ENCODE results near the gene DIRAS2.

Gene DIRAS2, protein sequence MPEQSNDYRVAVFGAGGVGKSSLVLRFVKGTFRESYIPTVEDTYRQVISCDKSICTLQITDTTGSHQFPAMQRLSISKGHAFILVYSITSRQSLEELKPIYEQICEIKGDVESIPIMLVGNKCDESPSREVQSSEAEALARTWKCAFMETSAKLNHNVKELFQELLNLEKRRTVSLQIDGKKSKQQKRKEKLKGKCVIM

DNA sequence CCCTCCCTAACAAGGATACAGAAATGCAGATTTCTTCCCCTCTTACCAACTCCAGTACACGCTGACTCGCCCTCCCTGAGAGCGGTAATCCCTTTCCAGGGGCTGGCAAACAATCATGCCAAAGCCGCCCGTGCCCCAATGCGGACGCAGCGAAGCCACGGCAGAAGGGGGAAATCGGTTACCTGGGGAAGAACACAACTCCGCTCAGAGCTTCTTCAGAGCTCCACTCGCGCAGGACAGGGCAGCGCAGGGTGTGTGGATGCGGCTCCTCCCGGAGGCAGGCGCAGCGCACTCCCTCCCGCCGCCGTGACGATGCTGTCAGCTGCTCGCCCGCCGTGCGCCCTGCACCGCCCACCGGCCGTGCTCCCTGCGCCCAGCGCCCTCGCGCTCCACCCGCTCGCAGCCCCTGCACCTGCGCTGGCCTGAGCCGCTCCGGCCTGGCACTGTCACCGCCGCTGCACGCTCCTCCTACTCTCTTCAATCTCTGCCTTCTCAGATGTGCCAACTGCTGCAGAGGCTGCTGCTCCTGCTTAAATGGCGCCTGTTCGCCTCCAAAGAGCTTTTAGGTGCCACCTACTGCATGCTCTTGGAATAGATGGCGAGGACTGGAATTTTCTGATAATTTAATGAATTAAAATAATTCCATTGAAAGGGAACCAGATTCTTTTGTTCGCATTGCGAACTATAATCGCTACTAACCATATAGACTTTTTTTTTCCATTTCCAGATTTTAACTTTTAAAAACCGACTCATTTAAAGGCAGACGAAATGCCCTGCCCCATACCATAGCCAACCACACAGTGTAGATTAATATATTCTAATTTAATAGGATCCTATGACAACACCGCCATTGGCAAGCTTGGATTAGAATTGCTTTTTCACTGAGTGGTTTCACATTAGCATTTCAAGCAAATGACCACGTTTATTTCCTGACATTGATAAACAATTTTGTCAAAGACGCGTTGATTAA is at the start of gene DIRAS2:
Gene DIRAS2, minus strand, starts transcription at position 255 of the 970 bp plus-strand sequence. CDS start 28,997 bp downstream, outside the sequence.
- ATAC-seq, result peak; percentile 71
- TF ChIP-seq RARB (CRISPR knock-in tag; IDR thresholded peaks at IDR 0.05) (no peak), SNAI2 (CRISPR knock-in tag; IDR thresholded peaks at IDR 0.05) (0 out of 2 replicates have a peak, but pooled peaks have one; percentile 21), TSHZ2 (CRISPR knock-in tag; IDR thresholded peaks at IDR 0.05) (no peak), ZFP30 (CRISPR knock-in tag; IDR thresholded peaks at IDR 0.05) (no peak)

DNA sequence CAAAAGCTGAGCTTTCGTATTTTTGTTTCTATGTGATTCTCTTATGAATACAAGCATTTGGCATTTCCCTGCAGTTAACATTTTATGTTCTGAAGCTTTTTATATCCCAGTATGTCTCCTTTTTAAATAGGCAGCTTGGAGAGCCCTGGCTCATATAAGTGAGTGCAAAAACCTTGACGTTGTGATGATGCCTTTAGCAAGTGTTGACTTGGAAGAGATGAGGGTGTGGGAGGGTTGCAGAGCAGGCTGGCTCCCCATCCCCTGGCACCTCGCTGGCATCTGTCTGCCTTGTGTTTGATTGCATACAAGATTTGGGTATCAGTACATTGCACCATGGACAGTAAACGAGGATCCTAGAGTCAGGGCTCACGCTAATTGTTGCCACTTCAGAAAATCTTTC is 42.1 kb upstream of the DIRAS2 start:
- no peak for ATAC-seq
- TF ChIP-seq BACH2 (CRISPR knock-in tag; IDR thresholded peaks at IDR 0.05; ENCODE audit: borderline replicate concordance) (no peak), PPARA (CRISPR knock-in tag; IDR thresholded peaks at IDR 0.05; ENCODE audit: borderline replicate concordance) (no peak), ARNTL (CRISPR knock-in tag; IDR thresholded peaks at IDR 0.05; ENCODE audit: borderline replicate concordance, low read depth) (no peak), ZFP30 (CRISPR knock-in tag; IDR thresholded peaks at IDR 0.05) (no peak), TSHZ2 (CRISPR knock-in tag; IDR thresholded peaks at IDR 0.05) (no peak), ZFP3 (CRISPR knock-in tag; IDR thresholded peaks at IDR 0.05) (no peak), GLIS3 (CRISPR knock-in tag; IDR thresholded peaks at IDR 0.05) (no peak), ZNF8 (CRISPR knock-in tag; IDR thresholded peaks at IDR 0.05) (no peak)
- TF ChIP-seq, protein P1, sequence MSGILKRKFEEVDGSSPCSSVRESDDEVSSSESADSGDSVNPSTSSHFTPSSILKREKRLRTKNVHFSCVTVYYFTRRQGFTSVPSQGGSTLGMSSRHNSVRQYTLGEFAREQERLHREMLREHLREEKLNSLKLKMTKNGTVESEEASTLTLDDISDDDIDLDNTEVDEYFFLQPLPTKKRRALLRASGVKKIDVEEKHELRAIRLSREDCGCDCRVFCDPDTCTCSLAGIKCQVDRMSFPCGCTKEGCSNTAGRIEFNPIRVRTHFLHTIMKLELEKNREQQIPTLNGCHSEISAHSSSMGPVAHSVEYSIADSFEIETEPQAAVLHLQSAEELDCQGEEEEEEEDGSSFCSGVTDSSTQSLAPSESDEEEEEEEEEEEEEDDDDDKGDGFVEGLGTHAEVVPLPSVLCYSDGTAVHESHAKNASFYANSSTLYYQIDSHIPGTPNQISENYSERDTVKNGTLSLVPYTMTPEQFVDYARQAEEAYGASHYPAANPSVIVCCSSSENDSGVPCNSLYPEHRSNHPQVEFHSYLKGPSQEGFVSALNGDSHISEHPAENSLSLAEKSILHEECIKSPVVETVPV (CRISPR knock-in tag; IDR thresholded peaks at IDR 0.05), result no peak

DNA sequence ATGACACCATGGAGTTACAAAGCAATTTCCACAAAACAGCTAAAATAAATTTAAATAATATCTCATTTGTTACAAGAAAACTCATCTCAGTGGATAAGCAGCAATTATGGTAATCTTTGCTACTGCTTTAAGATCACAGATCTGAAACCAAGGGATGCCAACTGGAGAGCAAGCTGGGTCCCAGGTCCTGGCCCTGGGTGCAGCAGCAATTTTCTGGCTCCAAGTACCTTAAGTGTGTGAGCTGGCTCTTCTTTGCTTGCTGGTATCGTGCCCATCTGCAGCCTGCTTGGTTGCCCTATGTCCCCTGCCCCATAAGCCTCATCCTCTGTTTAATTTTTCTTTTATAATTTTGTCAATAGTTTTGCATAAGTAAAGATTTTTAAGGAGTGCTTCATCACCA is 41.5 kb upstream of the DIRAS2 start:
- no peak for TF ChIP-seq ZFP30 (CRISPR knock-in tag; IDR thresholded peaks at IDR 0.05)
- TF ChIP-seq ISL1 (CRISPR knock-in tag; IDR thresholded peaks at IDR 0.05), result no peak
- TF ChIP-seq, protein P2, sequence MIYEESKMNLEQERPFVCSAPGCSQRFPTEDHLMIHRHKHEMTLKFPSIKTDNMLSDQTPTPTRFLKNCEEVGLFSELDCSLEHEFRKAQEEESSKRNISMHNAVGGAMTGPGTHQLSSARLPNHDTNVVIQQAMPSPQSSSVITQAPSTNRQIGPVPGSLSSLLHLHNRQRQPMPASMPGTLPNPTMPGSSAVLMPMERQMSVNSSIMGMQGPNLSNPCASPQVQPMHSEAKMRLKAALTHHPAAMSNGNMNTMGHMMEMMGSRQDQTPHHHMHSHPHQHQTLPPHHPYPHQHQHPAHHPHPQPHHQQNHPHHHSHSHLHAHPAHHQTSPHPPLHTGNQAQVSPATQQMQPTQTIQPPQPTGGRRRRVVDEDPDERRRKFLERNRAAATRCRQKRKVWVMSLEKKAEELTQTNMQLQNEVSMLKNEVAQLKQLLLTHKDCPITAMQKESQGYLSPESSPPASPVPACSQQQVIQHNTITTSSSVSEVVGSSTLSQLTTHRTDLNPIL (CRISPR knock-in tag; IDR thresholded peaks at IDR 0.05; ENCODE audit: low read depth), result no peak
- TF ChIP-seq ARNTL (CRISPR knock-in tag; IDR thresholded peaks at IDR 0.05; ENCODE audit: borderline replicate concordance, low read depth), result no peak
- no peak for TF ChIP-seq GLIS3 (CRISPR knock-in tag; IDR thresholded peaks at IDR 0.05)
- TF ChIP-seq ZFP3 (CRISPR knock-in tag; IDR thresholded peaks at IDR 0.05), result no peak
- no peak for TF ChIP-seq RARB (CRISPR knock-in tag; IDR thresholded peaks at IDR 0.05)
- TF ChIP-seq, protein P3, sequence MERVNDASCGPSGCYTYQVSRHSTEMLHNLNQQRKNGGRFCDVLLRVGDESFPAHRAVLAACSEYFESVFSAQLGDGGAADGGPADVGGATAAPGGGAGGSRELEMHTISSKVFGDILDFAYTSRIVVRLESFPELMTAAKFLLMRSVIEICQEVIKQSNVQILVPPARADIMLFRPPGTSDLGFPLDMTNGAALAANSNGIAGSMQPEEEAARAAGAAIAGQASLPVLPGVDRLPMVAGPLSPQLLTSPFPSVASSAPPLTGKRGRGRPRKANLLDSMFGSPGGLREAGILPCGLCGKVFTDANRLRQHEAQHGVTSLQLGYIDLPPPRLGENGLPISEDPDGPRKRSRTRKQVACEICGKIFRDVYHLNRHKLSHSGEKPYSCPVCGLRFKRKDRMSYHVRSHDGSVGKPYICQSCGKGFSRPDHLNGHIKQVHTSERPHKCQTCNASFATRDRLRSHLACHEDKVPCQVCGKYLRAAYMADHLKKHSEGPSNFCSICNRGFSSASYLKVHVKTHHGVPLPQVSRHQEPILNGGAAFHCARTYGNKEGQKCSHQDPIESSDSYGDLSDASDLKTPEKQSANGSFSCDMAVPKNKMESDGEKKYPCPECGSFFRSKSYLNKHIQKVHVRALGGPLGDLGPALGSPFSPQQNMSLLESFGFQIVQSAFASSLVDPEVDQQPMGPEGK (CRISPR knock-in tag; IDR thresholded peaks at IDR 0.05; ENCODE audit: borderline replicate concordance), result no peak
- TF ChIP-seq TSHZ2 (CRISPR knock-in tag; IDR thresholded peaks at IDR 0.05), result no peak
- TF ChIP-seq BACH2 (CRISPR knock-in tag; IDR thresholded peaks at IDR 0.05; ENCODE audit: borderline replicate concordance), result no peak
- no peak for ATAC-seq
